ENCODE data around the gene VANGL2.

VANGL2 gene

DNA sequence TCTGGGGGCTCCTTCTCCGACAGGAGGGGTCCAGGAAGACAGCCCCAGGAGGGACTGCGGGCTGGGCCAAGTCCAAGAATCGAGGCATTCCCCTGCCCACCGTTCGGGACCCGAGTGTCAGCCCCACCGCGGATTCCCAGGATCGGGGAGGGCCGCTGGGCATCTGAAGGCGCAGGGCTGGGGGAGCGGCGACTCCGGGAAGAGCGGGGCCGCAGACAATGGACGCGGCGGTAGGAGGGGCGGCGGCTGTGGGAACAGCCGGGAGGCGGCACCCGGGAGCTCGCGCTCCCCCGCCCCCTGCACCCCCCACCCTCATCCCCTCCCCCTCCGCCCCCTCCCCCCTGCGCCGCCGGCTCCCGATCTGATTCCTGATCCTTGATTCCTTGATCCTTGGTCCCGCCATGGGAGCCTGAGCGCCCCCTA is at the start of gene VANGL2:
VANGL2 (plus strand) TSS at position 342 of the 423 bp plus-strand sequence. CDS start 15,274 bp downstream, outside the sequence.
- peak; percentile 28 for DNase-seq

DNA sequence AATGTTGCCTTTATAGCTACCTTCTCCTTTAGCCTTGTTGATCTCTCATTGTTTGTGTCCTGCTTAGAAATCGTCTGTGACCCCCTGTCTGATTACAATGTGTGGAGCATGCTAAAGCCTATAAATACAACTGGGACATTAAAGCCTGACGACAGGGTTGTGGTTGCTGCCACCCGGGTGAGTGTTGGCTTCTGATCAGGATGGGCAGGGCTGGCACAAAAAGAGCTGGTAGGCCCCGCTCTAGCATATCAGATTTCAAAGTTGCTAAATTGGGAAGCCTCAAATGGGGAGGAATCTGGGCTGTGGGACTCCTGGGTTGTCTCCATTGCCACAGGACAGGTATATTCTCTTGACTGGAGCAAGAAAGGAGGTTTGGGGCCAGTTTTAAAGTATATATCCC is 48.7 kb upstream of the VANGL2 start:
- no peak for DNase-seq

DNA sequence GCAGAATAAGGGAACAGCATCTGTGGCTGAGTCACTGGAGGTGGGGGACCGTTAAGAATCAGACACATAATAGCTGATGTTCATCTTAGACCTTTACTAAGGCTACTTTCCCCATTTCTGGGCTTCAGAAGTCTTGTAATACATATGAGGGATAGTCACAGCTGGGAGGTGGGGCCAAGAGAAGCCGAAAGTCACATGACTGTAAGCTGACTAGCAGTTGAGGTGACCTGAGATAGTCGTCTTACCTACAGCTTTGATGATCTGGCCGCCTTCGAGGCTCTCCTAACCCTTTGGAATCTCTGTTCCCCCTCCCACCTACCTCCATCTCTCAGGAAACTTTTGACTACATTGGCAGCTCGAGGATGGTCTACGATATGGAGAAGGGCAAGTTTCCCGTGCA is 47.8 kb upstream of the VANGL2 start:
- DNase-seq = no peak

DNA sequence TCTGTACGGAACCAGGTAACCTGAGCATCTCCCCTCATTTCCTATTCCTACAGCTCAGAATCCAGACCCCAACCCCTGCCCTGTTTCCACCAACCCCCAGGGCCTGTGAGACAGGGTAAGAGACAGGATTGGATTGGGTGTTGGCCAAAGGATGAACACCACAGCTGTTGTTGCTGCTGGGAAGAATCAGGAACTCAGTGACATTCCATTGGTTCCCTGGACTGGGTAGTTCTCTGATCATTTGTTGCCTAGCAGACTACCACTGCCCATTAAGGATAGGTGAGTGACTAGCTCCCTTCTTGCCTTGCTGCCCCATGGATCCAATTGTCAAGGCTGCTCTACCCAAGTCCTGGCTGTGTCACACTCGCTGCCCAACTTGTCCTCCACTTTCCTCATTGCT is 47.1 kb upstream of the VANGL2 start:
- DNase-seq = no peak

DNA sequence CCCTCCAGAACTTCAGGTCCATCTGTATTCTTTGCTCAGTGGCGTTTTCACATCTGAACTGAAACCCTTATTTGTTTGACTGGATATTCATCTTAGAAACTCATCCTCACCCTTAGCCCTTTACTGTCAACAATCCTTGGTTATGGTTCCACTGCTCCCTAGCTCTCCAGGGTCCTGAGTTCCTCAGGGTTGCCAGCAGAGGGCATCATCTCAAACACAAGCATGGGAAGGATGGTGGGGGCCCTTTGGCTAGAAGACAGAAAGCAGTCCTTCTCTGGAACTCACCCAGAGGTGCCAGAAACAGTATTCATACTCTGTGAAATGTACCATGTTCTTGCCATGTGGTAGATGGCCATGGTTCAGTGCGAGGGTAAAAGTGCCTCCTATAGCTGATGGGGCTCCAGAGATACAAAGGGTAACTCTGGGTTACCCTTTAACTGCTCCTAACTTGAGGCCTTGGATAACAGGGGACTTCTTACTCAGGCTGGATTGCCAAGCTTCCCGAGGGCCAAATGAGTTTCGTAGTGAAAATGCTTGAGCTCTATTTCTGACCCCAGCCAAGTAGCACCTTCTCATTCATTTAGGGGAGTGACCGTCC is 45.9 kb upstream of the VANGL2 start:
- DNase-seq = peak; percentile 15

DNA sequence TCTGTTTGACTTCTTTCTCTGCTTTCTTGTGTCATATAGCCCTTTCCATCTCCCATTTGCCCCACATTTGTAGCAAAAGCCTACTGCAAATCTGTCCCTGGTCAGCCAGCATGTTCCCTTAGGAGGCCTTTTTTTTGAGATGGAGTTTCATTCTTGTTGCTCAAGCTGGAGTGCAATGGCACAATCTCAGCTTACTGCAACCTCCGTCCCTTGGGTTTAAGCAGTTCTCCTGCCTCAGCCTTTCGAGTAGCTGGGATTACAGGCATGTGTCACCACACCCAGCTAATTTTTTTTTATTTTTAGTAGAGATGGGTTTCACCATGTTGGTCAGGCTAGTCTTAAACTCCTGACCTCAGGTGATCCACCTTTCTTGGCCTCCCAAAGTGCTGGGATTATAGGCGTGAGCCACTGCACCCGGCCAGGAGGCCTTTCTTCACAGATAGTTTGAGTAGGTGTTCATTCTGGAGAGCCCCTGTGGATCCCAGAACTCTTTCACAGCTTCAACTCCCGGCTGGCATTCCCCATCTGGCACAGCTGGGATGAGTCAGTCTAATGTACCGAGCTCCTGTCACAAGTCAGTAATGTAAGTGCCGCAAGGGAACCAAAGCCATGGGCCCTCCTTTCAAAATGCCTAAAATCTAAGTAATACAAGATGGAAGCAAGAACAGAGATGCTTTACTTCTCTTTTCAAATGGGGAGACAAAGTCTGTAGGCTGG is 42.9 kb upstream of the VANGL2 start:
- no peak for DNase-seq

DNA sequence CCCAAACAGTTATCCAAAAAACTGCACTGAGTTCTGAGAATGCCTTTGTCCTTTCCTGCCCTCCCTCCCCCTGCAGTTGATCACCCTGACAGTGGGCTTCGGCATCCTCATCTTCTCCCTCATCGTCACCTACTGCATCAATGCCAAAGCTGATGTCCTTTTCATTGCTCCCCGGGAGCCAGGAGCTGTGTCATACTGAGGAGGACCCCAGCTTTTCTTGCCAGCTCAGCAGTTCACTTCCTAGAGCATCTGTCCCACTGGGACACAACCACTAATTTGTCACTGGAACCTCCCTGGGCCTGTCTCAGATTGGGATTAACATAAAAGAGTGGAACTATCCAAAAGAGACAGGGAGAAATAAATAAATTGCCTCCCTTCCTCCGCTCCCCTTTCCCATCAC is 42.3 kb upstream of the VANGL2 start:
- DNase-seq = no peak

DNA sequence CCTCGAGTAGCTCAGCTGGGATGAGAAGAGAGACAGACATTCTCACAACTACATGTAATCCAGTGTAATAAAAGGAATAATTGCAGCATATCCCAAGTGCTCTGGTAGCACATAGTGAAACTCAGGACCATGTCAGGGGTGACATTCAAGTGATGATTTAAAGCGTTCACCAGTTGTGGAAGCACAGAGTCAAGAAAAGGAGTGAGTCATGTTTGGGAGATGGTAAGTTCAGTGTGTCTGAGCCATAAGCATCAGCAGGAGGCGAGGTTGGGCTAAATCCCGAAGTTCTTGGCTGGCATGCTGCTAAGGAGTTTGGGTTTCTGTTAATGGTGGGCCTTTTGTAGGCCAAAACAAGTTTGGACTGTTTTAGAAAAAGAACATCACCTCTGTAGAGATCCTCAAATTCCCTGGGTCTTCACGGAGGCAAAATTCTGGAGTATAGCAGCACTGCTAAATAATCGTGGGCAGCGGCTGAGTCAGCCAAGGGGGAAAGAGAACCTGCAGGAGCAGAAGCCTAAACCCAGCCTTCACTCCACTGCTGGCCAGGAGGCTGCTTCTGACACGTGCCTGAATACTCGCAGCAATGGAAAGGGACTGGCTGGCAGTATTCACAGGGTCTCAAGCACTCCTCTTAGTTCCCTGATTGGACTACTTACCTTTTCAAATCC is 40.7 kb upstream of the VANGL2 start:
- no peak for DNase-seq

DNA sequence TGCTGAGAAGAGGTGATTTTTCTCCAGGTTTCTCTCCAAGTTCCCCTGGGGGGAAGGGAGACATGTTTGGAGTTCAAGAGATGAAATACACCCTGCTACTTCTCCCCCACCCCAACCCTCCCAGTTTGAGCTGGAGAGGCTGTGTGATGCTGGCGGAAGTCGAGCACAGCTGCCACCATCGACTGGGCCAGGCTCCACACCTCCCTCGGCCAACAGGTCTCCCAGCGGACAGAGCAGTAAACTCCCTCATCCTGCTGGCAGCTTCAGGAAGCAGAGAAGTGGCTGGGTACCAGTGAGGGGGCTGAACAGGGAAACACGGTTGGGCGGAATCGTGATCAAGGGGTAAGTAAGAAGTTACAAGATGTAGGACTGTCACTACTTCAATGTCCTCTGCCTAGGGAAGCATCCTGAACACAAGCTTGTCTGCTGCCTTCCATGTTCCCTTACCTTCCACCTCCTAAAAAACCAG is 40.1 kb upstream of the VANGL2 start:
- DNase-seq = no peak

DNA sequence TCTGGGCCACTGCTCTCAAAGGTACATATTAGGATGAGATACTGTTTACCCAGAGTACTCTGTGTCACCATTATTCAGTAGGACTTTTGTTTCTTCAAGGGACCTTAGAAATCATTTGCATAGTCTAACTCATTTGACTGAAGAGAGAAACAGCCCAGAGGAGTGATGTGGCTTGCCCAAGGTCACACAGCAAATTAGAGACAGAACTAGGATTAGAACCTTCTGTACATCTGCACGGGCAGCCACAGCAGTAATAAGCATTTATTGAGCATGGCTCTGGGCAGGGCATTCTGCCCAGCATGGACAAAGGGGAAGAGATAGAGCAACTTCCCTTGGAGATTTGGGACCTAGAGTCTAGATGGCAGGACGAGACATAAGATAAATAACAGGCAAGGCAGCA is 39.2 kb upstream of the VANGL2 start:
- DNase-seq = no peak

DNA sequence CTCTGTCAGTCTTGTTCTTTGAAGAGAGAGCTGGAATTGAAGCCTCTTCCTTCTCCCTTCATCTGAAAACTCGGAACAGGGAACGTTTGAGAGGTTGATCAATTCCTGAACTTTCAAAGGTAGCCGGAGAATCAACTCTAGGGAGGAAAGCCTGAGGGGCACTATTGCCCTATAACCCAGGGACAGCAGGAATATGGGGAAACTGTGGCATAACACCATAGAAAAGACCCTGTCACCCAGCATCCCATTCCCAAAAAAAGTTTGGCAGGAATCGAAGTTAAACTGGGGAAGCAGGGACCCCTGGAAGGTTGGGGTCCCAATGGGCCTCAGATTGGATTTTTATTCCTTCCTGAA is 38.6 kb upstream of the VANGL2 start:
- no peak for DNase-seq

DNA sequence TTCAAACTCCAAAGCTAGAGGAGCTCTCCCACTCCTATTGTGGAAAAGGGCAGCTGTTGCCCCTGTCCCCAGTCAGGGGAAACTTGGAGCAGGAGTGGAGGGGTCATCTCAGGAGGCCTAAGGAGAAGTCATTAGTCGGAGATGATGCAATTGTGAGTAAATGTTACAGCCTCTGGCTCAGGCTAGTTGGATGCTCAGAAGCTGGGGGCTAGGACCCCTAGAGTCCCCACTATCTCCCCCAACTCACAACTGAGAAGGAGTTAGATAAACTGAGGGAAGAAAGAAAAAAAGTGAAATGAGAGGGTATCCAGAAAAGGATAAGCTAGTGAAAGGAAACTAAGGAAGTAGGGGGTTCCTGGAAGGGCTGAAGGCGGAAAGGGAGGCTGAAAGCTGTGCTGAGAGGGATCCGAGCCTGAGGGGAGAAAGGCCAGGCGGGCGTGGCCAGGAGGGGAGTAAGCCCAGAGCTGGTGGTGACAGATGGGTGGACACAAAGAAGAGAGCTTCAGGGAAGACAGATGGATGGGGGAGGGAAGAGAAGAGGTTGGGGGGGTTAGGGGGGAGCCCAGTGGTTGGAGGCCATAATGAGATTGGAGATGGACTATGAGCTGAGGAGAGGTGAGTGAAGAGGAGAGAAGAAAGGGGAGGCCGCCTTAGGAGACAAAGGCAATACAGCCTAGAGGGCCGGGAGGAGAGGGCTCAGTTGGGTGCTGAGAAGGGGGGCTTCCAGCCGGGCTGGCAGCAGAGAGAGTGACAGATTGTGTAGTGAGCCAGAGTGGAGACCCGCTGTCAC is 38.0 kb upstream of the VANGL2 start:
- no peak for DNase-seq

DNA sequence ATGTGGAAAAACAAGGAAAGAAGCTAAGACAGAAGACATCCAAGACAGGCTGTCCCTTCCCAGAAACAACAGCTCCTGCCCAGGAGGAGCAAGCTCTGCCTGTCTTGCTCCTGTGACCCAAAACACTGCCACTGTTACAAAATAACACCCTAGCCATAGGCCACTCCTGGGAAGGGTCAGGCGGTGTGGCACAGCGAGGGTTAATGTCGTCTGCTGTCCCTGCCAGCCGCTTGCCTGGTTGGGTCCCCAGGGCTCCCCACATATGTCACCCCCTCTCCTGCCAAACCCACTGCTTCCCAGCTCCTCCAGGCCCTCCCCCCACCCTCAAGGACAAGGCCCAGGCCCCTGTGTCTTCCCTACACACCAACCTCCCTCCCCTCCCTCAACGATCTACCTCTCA is 37.4 kb upstream of the VANGL2 start:
- no peak for DNase-seq

DNA sequence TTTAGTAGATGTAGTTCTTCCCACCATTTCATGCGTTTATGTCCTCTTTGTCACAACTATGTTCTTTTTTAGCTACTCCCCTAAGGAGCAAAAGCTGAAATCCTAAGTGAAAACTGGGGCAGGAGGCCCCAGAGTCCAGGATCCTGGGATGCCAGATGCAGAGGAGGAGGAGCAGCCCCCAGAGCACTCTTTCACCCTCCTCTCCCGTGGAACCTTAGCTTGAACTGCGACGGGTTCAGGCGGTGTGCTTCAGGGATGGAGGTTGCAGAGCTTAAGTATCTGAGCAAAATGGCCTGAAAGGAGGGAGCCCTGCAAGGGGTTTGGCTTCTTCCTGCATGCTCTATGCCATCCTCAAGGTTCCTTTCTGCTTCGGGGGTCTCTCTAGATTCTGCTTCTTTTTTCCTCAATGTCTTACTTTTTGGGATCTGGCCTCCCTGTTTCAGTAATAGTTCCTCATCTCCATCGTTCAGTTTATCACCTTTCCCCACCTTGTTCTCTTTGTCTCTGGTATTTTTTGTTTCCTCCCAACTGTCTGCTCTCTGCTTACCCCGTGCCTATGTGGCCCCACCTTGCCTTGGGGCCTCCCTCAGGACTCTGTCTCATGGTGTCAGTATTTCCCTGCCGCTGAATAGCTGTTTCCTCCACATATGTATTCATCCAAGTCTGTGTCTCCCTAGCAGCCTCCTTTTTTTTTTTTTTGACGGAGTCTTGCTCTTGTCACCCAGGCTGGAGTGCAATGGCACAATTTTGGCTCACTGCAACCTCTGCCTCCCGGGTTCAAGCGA is 36.2 kb upstream of the VANGL2 start:
- DNase-seq = no peak

DNA sequence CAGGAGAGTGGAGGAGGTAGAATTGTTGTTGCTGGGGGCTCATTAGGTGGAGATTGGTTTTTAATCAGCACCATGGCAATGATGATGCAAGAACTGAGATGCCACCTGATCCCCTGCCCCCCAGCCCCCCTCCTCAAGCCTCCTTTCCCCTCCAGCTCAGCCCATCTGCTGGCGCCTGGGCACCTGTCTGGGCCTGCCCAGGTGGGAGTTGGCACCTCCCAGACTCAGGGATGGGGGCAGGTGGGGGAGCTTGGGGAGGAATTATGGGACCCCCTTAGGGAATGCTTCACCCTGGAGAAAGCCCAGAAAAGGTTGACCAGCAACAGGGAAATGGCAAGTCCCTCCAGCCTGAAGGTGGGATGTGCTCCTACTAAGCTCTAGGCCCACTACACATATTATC is 35.0 kb upstream of the VANGL2 start:
- no peak for DNase-seq

DNA sequence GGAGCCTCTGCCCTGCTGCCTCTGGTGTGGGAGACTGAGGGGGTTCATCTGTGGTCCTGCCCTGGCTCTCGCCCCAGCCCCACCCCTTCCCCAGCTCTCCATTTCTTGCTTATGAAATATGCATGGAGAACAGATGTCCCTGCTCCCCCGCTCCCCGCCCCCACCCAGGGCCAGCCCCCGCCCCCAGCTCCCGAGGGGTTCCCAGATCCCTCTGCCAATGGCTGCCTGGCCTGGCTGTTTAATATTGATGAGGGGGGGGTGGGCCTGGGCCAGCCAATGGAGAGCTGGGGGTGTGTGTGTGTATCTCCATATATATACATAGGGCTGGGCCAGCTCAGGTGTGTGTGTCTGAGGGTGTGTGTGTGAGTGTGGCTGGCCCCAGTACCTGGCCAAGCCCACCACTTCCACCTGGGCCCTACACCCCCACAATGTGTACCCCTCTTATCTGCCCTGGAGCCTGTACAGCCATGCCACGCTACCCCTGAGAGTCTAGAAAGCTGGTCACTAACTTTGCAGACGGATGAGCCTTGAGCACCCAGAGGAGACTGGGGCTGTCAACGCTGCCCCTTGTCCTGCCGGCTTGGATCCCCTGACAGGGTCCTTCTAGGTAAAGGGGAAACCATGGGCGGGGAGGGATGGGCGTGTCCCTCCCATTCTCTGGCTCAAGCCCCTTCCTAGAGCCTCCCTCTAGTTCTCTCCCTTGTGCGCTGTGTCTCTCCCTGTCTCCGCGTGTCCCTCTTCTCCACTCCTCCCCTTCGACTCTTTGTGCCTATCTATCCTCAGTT is 33.4 kb upstream of the VANGL2 start, which contains the start of gene NHLH1:
NHLH1 (plus strand) TSS at position 341 of the 785 bp plus-strand sequence. CDS start 3,661 bp downstream, outside the sequence.
- no peak for DNase-seq

DNA sequence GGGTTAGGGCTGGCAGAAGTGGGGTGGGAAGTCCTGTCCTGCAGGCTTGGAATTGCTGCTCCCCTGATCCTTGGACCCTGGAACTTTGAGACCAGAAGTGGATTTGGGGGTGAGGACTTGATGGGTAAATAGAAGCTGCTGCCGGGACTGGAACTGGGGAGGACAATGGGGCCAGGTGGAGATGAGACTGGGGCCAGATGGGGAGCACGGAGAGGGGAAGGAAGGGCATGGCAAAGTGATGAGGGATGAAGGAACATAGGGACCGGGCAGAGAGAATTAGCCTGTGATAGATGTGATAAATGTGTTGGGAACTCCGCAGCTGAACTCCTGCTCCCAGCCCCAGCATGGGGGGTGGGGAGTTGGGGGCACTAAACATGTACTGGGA is 32.9 kb upstream of the VANGL2 start:
- DNase-seq = no peak

DNA sequence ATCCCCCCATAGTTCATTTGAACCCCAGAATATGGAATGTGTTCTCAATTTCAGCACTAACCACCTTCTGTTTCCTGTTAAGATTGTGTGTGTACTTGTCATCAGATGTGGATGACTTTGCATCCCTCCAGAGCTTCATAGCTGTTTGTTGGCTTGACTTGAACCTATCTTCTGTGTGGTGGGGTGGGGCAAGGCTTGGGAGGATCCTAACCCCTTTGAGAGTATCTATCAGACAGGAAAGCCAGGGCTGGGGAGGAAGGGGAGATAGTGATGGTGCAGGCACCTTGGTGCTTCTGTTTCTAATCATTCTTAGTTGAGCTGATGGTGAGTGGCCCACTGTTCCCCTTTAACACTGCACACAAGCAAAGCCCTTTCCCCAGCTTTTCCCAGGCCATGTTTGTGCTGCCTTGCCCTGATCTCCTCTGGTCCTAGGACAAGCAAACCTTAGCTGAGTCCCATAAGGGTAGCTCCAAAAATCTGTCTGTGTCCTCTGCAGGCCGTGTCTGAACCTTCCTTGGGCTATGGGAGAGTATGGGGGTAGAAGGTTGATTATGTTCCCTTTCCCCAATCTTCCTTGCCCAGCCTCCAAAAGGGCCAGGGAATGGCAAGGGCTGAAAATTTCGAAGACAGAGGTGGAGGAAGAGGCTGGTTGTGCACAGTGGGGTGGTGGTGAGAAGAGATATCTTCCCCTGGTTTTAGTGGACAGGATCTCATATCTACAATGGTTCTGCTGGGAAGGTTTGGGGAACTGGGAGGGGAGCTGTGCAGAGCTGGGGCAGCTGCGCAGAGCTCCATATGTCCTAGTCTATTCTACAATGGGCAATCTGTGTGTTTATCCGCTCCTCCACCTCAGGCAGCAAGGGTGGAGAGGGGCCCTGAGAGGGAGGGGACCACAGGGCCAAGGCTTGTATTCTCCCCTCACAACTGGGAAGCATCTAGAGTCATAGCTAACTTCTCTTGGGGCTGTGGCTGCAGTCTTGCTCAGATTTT is 32.1 kb upstream of the VANGL2 start:
- no peak for DNase-seq

DNA sequence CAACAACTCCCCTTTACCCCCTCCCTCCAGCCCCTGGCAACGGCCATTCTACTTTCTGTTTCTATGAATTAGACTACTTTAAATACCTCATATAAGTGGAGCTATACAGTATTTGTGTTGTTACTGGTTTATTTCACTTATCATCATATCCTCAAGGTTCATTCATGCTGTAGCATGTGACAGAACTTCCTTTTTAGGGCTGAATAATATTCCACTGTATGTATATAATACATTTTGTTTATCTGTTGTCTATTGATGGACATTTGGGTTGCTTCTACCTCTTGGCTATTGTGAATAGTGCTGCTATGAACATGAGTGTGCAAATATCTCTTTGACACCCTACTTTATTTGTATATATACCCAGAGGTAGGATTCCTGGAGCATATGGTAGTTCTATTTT is 31.3 kb upstream of the VANGL2 start:
- DNase-seq = no peak

DNA sequence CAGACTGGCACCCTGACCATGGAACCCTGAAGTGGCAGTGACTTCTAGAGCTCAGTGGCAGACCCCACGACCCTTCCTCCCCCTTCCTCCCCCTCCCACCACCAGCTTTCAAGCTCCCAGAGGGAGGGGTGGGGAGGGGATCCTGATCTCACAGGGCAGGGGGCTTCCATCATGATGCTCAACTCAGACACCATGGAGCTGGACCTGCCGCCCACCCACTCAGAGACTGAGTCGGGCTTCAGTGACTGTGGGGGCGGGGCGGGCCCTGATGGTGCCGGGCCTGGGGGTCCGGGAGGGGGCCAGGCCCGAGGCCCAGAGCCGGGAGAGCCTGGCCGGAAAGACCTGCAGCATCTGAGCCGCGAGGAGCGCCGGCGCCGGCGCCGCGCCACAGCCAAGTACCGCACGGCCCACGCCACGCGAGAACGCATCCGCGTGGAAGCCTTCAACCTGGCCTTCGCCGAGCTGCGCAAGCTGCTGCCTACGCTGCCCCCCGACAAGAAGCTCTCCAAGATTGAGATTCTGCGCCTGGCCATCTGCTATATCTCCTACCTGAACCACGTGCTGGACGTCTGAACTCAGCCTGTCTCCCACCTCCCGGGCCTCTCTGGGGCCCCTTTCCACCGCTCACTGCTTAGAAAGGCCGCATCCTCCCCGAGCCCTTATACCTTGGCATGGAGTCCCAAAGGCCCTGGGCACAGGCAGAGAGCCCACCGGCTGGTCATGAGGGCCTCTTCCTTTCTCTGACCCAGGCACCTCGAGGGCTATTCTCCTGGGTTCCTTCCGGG is 29.6 kb upstream of the VANGL2 start:
- no peak for DNase-seq
